Effector CD8-positive, alpha-beta T cell (primary cell): Measurements from ENCODE around the gene TNS3.

Experiments used
- DNase-seq: peaks from one replicate; lab custom pipeline; 2025; lab: John Stamatoyannopoulos, UW

The TNS3 gene

GRCh38 chr7:47368190-47368812, 213.6 kb downstream of the TNS3 start:
- no peak for DNase-seq

GRCh38 chr7:47367369-47367768, 214.5 kb downstream of the TNS3 start:
- no peak for DNase-seq

- DNase-seq, result no peak
These were observed 215.0 kb downstream of the TNS3 start for GRCh38 chr7:47366960-47367359.

GRCh38 chr7:47366211-47366610, 215.7 kb downstream of the TNS3 start:
- DNase-seq, result no peak

- no peak for DNase-seq
These were observed 218.9 kb downstream of the TNS3 start for GRCh38 chr7:47362984-47363383.

GRCh38 chr7:47361746-47362215, 220.1 kb downstream of the TNS3 start:
- no peak for DNase-seq

- no peak for DNase-seq
These were observed 220.7 kb downstream of the TNS3 start for GRCh38 chr7:47361236-47361635.

- no peak for DNase-seq
These were observed 221.5 kb downstream of the TNS3 start for GRCh38 chr7:47360301-47360900.

- DNase-seq, result no peak
These were observed 222.8 kb downstream of the TNS3 start for GRCh38 chr7:47358944-47359588.

GRCh38 chr7:47358357-47358756, 223.6 kb downstream of the TNS3 start:
- DNase-seq, result no peak

GRCh38 chr7:47357863-47358262, 224.0 kb downstream of the TNS3 start:
- DNase-seq, result no peak

GRCh38 chr7:47357361-47357760, 224.6 kb downstream of the TNS3 start:
- DNase-seq, result no peak

GRCh38 chr7:47356261-47356660, 225.7 kb downstream of the TNS3 start:
- DNase-seq, result no peak

- no peak for DNase-seq
These were observed 226.2 kb downstream of the TNS3 start for GRCh38 chr7:47355684-47356083.

GRCh38 chr7:47354831-47355541, 226.9 kb downstream of the TNS3 start:
- DNase-seq, result no peak

- no peak for DNase-seq
These were observed 227.8 kb downstream of the TNS3 start for GRCh38 chr7:47354071-47354470.

- DNase-seq, result no peak
These were observed 229.4 kb downstream of the TNS3 start for GRCh38 chr7:47352394-47352968.

GRCh38 chr7:47351233-47352154, 230.4 kb downstream of the TNS3 start:
- DNase-seq, result no peak

- DNase-seq, result no peak
These were observed 231.5 kb downstream of the TNS3 start for GRCh38 chr7:47350425-47350824.

- DNase-seq, result no peak
These were observed 232.5 kb downstream of the TNS3 start for GRCh38 chr7:47349401-47349800.

- no peak for DNase-seq
These were observed 234.0 kb downstream of the TNS3 start for GRCh38 chr7:47347816-47348385.
